ENCODE data around the gene CYFIP1. TPM values are rescaled to one million over a fixed set of nuclear protein-coding genes. Genes with fewer than 3 reads are reported as not detected.

CYFIP1 gene
- total and polyA plus RNA-seq, 10 of the 15 experiments (the other 5 are each of a cell fraction or from before 2014, with no cell fraction given) = 3.5 to 46.2 (median 28.3) TPM

Other genes with a start within 250 kb of the CYFIP1 start
- 30.6 and 32.7 TPM in 2 replicates for gene NIPA1, start 193.7 kb downstream of the CYFIP1 start, total RNA-seq (2014; rRNA removed)
- gene NIPA1, start 193.7 kb downstream of the CYFIP1 start, total RNA-seq (2014; rRNA removed; fragmentation: Illumina TruSeq; extraction: Trizol) = 22.8 and 23.1 TPM in 2 replicates
- gene NIPA1, start 193.7 kb downstream of the CYFIP1 start, total RNA-seq (2021) = 34.6 and 35.9 TPM in 2 replicates
- 46.5 and 52.5 TPM in 2 replicates for gene NIPA1, start 193.7 kb downstream of the CYFIP1 start, polyA plus RNA-seq (2011; rRNA removed)
- gene NIPA1, start 193.7 kb downstream of the CYFIP1 start, polyA plus RNA-seq (2014; fragmentation: Illumina TruSeq; extraction: Trizol) = 27.4 and 27.6 TPM in 2 replicates
- gene NIPA1, start 193.7 kb downstream of the CYFIP1 start, polyA plus RNA-seq (2014; fragmentation: Nextera tagmentation; extraction: Ambion mirVana) = 1 to 10 TPM; 5.3 to 7.6 TPM
- 21.7 and 24.9 TPM in 2 replicates for gene NIPA1, start 193.7 kb downstream of the CYFIP1 start, polyA plus RNA-seq (2014; rRNA removed)
- 10 to 100 TPM; 23.2 to 26.5 TPM for gene NIPA1, start 193.7 kb downstream of the CYFIP1 start, polyA plus RNA-seq (2016; fragmentation: Nextera tagmentation; extraction: Ambion mirVana)
- gene NIPA2, start 141.7 kb downstream of the CYFIP1 start, total RNA-seq (2014; rRNA removed) = 111 and 133 TPM in 2 replicates
- 88.8 and 91.6 TPM in 2 replicates for gene NIPA2, start 141.7 kb downstream of the CYFIP1 start, total RNA-seq (2014; rRNA removed; fragmentation: Illumina TruSeq; extraction: Trizol)
- 107 and 108 TPM in 2 replicates for gene NIPA2, start 141.7 kb downstream of the CYFIP1 start, total RNA-seq (2021)
- 90.4 and 117 TPM in 2 replicates for gene NIPA2, start 141.7 kb downstream of the CYFIP1 start, polyA plus RNA-seq (2011; rRNA removed)
- 92.5 and 127 TPM in 2 replicates for gene NIPA2, start 141.7 kb downstream of the CYFIP1 start, polyA plus RNA-seq (2014; fragmentation: Illumina TruSeq; extraction: Trizol)
- gene NIPA2, start 141.7 kb downstream of the CYFIP1 start, polyA plus RNA-seq (2014; fragmentation: Nextera tagmentation; extraction: Ambion mirVana) = 10 to 100 TPM; 24.4 to 36.3 TPM
- gene NIPA2, start 141.7 kb downstream of the CYFIP1 start, polyA plus RNA-seq (2014; rRNA removed) = 98.2 and 100 TPM in 2 replicates
- gene NIPA2, start 141.7 kb downstream of the CYFIP1 start, polyA plus RNA-seq (2016; fragmentation: Nextera tagmentation; extraction: Ambion mirVana) = 100 to 1,000 TPM; 148 to 159 TPM
- gene TUBGCP5, start 59.2 kb upstream of the CYFIP1 start, total RNA-seq (2014; rRNA removed) = 20.6 and 22.0 TPM in 2 replicates
- 26.3 and 29.2 TPM in 2 replicates for gene TUBGCP5, start 59.2 kb upstream of the CYFIP1 start, total RNA-seq (2014; rRNA removed; fragmentation: Illumina TruSeq; extraction: Trizol)
- gene TUBGCP5, start 59.2 kb upstream of the CYFIP1 start, total RNA-seq (2021) = 13.5 and 17.2 TPM in 2 replicates
- 16.9 and 23.2 TPM in 2 replicates for gene TUBGCP5, start 59.2 kb upstream of the CYFIP1 start, polyA plus RNA-seq (2011; rRNA removed)
- 23.7 and 27.4 TPM in 2 replicates for gene TUBGCP5, start 59.2 kb upstream of the CYFIP1 start, polyA plus RNA-seq (2014; fragmentation: Illumina TruSeq; extraction: Trizol)
- 1 to 10 TPM; 6.4 to 7.6 TPM for gene TUBGCP5, start 59.2 kb upstream of the CYFIP1 start, polyA plus RNA-seq (2014; fragmentation: Nextera tagmentation; extraction: Ambion mirVana)
- gene TUBGCP5, start 59.2 kb upstream of the CYFIP1 start, polyA plus RNA-seq (2014; rRNA removed) = 18.6 and 21.0 TPM in 2 replicates
- gene TUBGCP5, start 59.2 kb upstream of the CYFIP1 start, polyA plus RNA-seq (2016; fragmentation: Nextera tagmentation; extraction: Ambion mirVana) = 10 to 100 TPM; 20.1 to 20.2 TPM
- gene GOLGA6L1, start 156.5 kb upstream of the CYFIP1 start, total RNA-seq (2014; rRNA removed) = not detected in 2 replicates
- gene GOLGA6L1, start 156.5 kb upstream of the CYFIP1 start, total RNA-seq (2014; rRNA removed; fragmentation: Illumina TruSeq; extraction: Trizol) = not detected in 2 replicates
- not detected in 2 replicates for gene GOLGA6L1, start 156.5 kb upstream of the CYFIP1 start, total RNA-seq (2021)
- not detected in 2 replicates for gene GOLGA6L1, start 156.5 kb upstream of the CYFIP1 start, polyA plus RNA-seq (2011; rRNA removed)
- gene GOLGA6L1, start 156.5 kb upstream of the CYFIP1 start, polyA plus RNA-seq (2014; fragmentation: Illumina TruSeq; extraction: Trizol) = not detected in 2 replicates
- not detected for gene GOLGA6L1, start 156.5 kb upstream of the CYFIP1 start, polyA plus RNA-seq (2014; fragmentation: Nextera tagmentation; extraction: Ambion mirVana)
- gene GOLGA6L1, start 156.5 kb upstream of the CYFIP1 start, polyA plus RNA-seq (2014; rRNA removed) = not detected in 2 replicates
- gene GOLGA6L1, start 156.5 kb upstream of the CYFIP1 start, polyA plus RNA-seq (2016; fragmentation: Nextera tagmentation; extraction: Ambion mirVana) = not detected

All from GM12878 (cell line).